Measurements from ENCODE around the gene C11orf68. TPM values are rescaled to one million over a fixed set of nuclear protein-coding genes. Genes with fewer than 3 reads are reported as not detected.

Gene C11orf68
- 24.7 and 28.1 TPM in 2 replicates for total RNA-seq

GRCh38 chr11:65918211-65919140, at the start of gene C11orf68:
TSS of gene C11orf68 (minus strand) at chr11:65919062. CDS start at chr11:65919031, 31 bp downstream.

GRCh38 chr11:65961267-65962140, 42.6 kb upstream of the C11orf68 start, which contains the start of gene SART1:
TSS of gene SART1 (plus strand) at chr11:65961734. CDS start at chr11:65961781, 47 bp downstream.

GRCh38 chr11:65945430-65945911, 26.6 kb upstream of the C11orf68 start, which contains the start of gene TSGA10IP:
TSS of gene TSGA10IP (plus strand) at chr11:65945480. CDS start at chr11:65945676, 196 bp downstream.

GRCh38 chr11:65919141-65919572, 295 bp upstream of the C11orf68 start, which contains the start of gene DRAP1:
TSS of gene DRAP1 (plus strand) at chr11:65919426. CDS start at chr11:65919502, 76 bp downstream.

GRCh38 chr11:65900125-65900898, 18.6 kb downstream of the C11orf68 start, which contains the start of gene FOSL1:
TSS of gene FOSL1 (minus strand) at chr11:65900388. CDS start at chr11:65900339, 49 bp downstream.

GRCh38 chr11:65890324-65891218, 28.3 kb downstream of the C11orf68 start, which contains the start of gene CCDC85B:
TSS of gene CCDC85B (plus strand) at chr11:65890673. CDS start at chr11:65890784, 111 bp downstream.

GRCh38 chr11:65888163-65888814, 30.6 kb downstream of the C11orf68 start, which contains the start of gene FIBP:
TSS of gene FIBP (minus strand) at chr11:65888471. CDS start at chr11:65888418, 53 bp downstream.

GRCh38 chr11:65879617-65880016, 39.2 kb downstream of the C11orf68 start, which contains the start of gene CTSW:
TSS of gene CTSW (plus strand) at chr11:65879837. CDS start at chr11:65879855, 18 bp downstream.

GRCh38 chr11:65872586-65873317, 46.1 kb downstream of the C11orf68 start, which contains the start of gene EFEMP2:
TSS of gene EFEMP2 (minus strand) at chr11:65872800. CDS start at chr11:65872354, 446 bp downstream.

Other genes with a start within 250 kb of the C11orf68 start
- 38.9 and 44.5 TPM in 2 replicates for gene KAT5, start 206.8 kb downstream of the C11orf68 start, total RNA-seq
- 49.0 and 57.3 TPM in 2 replicates for gene RNASEH2C, start 198.3 kb downstream of the C11orf68 start, total RNA-seq
- 20.6 and 21.9 TPM in 2 replicates for gene AP5B1, start 138.1 kb downstream of the C11orf68 start, total RNA-seq
- not detected in 2 replicates for gene OVOL1, start 132.0 kb downstream of the C11orf68 start, total RNA-seq
- gene SNX32, start 85.1 kb downstream of the C11orf68 start, total RNA-seq: 0.10 and 1.6 TPM in 2 replicates
- gene CFL1, start 60.9 kb downstream of the C11orf68 start, total RNA-seq: 1,256 and 1,560 TPM in 2 replicates
- 53.7 and 62.4 TPM in 2 replicates for gene MUS81, start 58.6 kb downstream of the C11orf68 start, total RNA-seq
- gene EFEMP2, start 46.3 kb downstream of the C11orf68 start, total RNA-seq: 22.2 and 40.2 TPM in 2 replicates
- gene CTSW, start 39.2 kb downstream of the C11orf68 start, total RNA-seq: 0.33 TPM in 1 of 2 replicates, not detected in the other
- gene FIBP, start 30.6 kb downstream of the C11orf68 start, total RNA-seq: 136 and 187 TPM in 2 replicates
- gene CCDC85B, start 28.4 kb downstream of the C11orf68 start, total RNA-seq: 75.8 and 112 TPM in 2 replicates
- gene FOSL1, start 18.7 kb downstream of the C11orf68 start, total RNA-seq: 32.1 and 39.5 TPM in 2 replicates
- gene DRAP1, start 364 bp upstream of the C11orf68 start, total RNA-seq: 108 and 111 TPM in 2 replicates
- not detected in 2 replicates for gene TSGA10IP, start 26.4 kb upstream of the C11orf68 start, total RNA-seq
- 29.2 and 33.6 TPM in 2 replicates for gene SART1, start 42.7 kb upstream of the C11orf68 start, total RNA-seq
- 36.3 and 36.4 TPM in 2 replicates for gene EIF1AD, start 83.1 kb upstream of the C11orf68 start, total RNA-seq
- gene BANF1, start 83.4 kb upstream of the C11orf68 start, total RNA-seq: 29.4 and 35.5 TPM in 2 replicates
- gene CST6, start 92.9 kb upstream of the C11orf68 start, total RNA-seq: not detected in 2 replicates
- 0.10 and 0.33 TPM in 2 replicates for gene CATSPER1, start 107.4 kb upstream of the C11orf68 start, total RNA-seq
- 0.65 TPM in 1 of 2 replicates, not detected in the other for gene GAL3ST3, start 130.1 kb upstream of the C11orf68 start, total RNA-seq
- 173 and 231 TPM in 2 replicates for gene SF3B2, start 133.3 kb upstream of the C11orf68 start, total RNA-seq
- 32.7 and 47.4 TPM in 2 replicates for gene PACS1, start 151.2 kb upstream of the C11orf68 start, total RNA-seq